NCI-H524 (cell line): Measurements from ENCODE around the gene TRPV4.

Experiments used
- DNase-seq, 2 experiments: peaks; one replicate each; lab custom pipeline; 2025; lab: John Stamatoyannopoulos, UW

TRPV4 gene

GRCh38 chr12:109739747-109740693, 93.2 kb downstream of the TRPV4 start:
- DNase-seq = no peak

GRCh38 chr12:109738878-109739665, 94.1 kb downstream of the TRPV4 start:
- no peak for DNase-seq

- no peak for DNase-seq
Measured at GRCh38 chr12:109738209-109738608, 95.0 kb downstream of the TRPV4 start.

GRCh38 chr12:109737631-109738030, 95.6 kb downstream of the TRPV4 start:
- DNase-seq = no peak

GRCh38 chr12:109737126-109737525, 96.1 kb downstream of the TRPV4 start:
- no peak for DNase-seq

GRCh38 chr12:109736552-109737108, 96.6 kb downstream of the TRPV4 start:
- no peak for DNase-seq

GRCh38 chr12:109735825-109736551, 97.2 kb downstream of the TRPV4 start:
- no peak for DNase-seq

GRCh38 chr12:109735051-109735521, 98.1 kb downstream of the TRPV4 start:
- no peak for DNase-seq

GRCh38 chr12:109734219-109735000, 98.8 kb downstream of the TRPV4 start:
- peak; percentile 43 to 75 for DNase-seq
